ENCODE results near the gene WDR6. TPM values are rescaled to one million over a fixed set of nuclear protein-coding genes. Genes with fewer than 3 reads are reported as not detected.

The WDR6 gene
- polyA plus RNA-seq, 2 of the 4 experiments (the other 2 are of a cell fraction), result 64.2 to 99.6 TPM

- Histone ChIP-seq H3K9me3 (no peaks in the 10 kb centered on the region), H3K4me3 (peak overlapping the region; percentile 84), H3K4me2 (peak overlapping the region; percentile 73), H3K27ac (peak overlapping the region; percentile 83 to 93), H3K4me1 (peaks cover 17% of the 10 kb centered on the region)
- ATAC-seq, result no peak; a peak in 1 of 6 replicates
- 67% methylated on average over 2 of the region's 23 CpGs for WGBS (ENCODE audit: missing lambda C conversion rate)
- TF ChIP-seq E2F6 (IDR thresholded peaks at IDR 0.05; ENCODE audit: borderline replicate concordance, low read depth) (no peak), RFX5 (IDR thresholded peaks at IDR 0.05) (no peak), ELK1 (IDR thresholded peaks at IDR 0.05; ENCODE audit: low read depth, low read length) (no peak)
- no peak for FAIRE-seq
- ChIA-PET CTCF (interaction anchor here (0.5 to 30.1 kb wide), 3 partner anchors 9 to 449 kb away, joined by 3 to 385 read pairs (median 65); partner anchors contain the start of genes P4HTM and WDR6), POLR2A (interaction anchor here (0.5 to 3.3 kb wide), 6 partner anchors 10 to 809 kb away, joined by 3 to 26 read pairs (median 4); partner anchors contain the start of genes P4HTM, QRICH1 and WDR6)
- no peak for DNase-seq (ENCODE audit: low read depth in 1 of 2, low spot score in 1 of 2)
Measured at GRCh38 chr3:49017229-49017970, 10.2 kb downstream of the WDR6 start.

- peak within 1 kb of the TSS; percentile 84 for H3K4me3 ChIP-seq
- POLR2A ChIA-PET, result interaction anchor here (0.5 to 3.3 kb wide), 7 partner anchors 11 to 808 kb away, joined by 3 to 26 read pairs (median 3); partner anchors contain the start of genes P4HTM, QRICH1, USP19 and WDR6
- H3K4me1 ChIP-seq, result peaks cover 20% of the 10 kb centered on the region
- TF ChIP-seq NR3C1 (IDR thresholded peaks at IDR 0.05) (no peak), BHLHE40 (IDR thresholded peaks at IDR 0.05; ENCODE audit: low read depth, low read length) (no peak), PHF8 (IDR thresholded peaks at IDR 0.05; ENCODE audit: borderline replicate concordance, low read depth) (peak; percentile 73), MAFK (IDR thresholded peaks at IDR 0.05; ENCODE audit: partially characterized antibody) (no peak), PBX3 (IDR thresholded peaks at IDR 0.05) (peak; percentile 47; the same call in 1 of the 2 replicates), MAZ (IDR thresholded peaks at IDR 0.05; ENCODE audit: borderline replicate concordance, low read depth, low read length) (no peak), HMGXB4 (CRISPR knock-in tag; IDR thresholded peaks at IDR 0.05; ENCODE audit: borderline replicate concordance) (no peak), MAX (IDR thresholded peaks at IDR 0.05) (peak; percentile 54; the same call in 1 of the 2 replicates), ZSCAN20 (CRISPR knock-in tag; IDR thresholded peaks at IDR 0.05) (no peak), POLR2A (IDR thresholded peaks at IDR 0.05; ENCODE audit: low read length) (peak; percentile 40), JUN (IDR thresholded peaks at IDR 0.05) (peak; percentile 14 to 79; a peak in 3 of 5 replicates), HES2 (IDR thresholded peaks at IDR 0.05) (no peak), ZFP36 (IDR thresholded peaks at IDR 0.05; ENCODE audit: borderline replicate concordance, partially characterized antibody) (no peak), CHD4 (IDR thresholded peaks at IDR 0.05; ENCODE audit: borderline replicate concordance) (no peak), HDAC2 (IDR thresholded peaks at IDR 0.05) (no peak), E2F6 (IDR thresholded peaks at IDR 0.05; ENCODE audit: borderline replicate concordance, low read depth) (peak; percentile 42; the same call in 1 of the 2 replicates), CTCF (IDR thresholded peaks at IDR 0.05) (no peak), GATA3 (IDR thresholded peaks at IDR 0.05; ENCODE audit: borderline replicate concordance) (no peak)
- H3K4me2 ChIP-seq, result peak within 1 kb of the TSS; percentile 73
- no peak for FAIRE-seq
- peak; percentile 33 to 72 for DNase-seq (ENCODE audit: low read depth in 1 of 2, low spot score in 1 of 2)
- WGBS (ENCODE audit: missing lambda C conversion rate), result 3% methylated on average over 36 of the region's 85 CpGs
- no peaks in the 10 kb centered on the region for H3K9me3 ChIP-seq
- ATAC-seq, result peak; percentile 15 to 57; a peak in 3 of 6 replicates
- H3K27ac ChIP-seq, result peak within 1 kb of the TSS; percentile 83 to 93
- CTCF ChIA-PET, result interaction anchor here (8.1 to 30.1 kb wide), 2 partner anchors 10 to 27 kb away, joined by 65 to 385 read pairs; partner anchors contain the start of genes P4HTM and WDR6
Measured at GRCh38 chr3:49017971-49018706, 10.9 kb downstream of the WDR6 start, which contains the start of gene DALRD3. Gene DALRD3, minus strand, starts transcription at chr3:49018580. Its CDS starts 16 bp downstream, at chr3:49018564.
